ENCODE data around the gene RYR2. TPM values are rescaled to one million over a fixed set of nuclear protein-coding genes. Genes with fewer than 3 reads are reported as not detected.

RYR2 gene
- total and polyA plus RNA-seq, 8 donors, result 0.25 to 33.5 (median 2.5) TPM

GRCh38 chr1:237042892-237043576 is 1.1 kb downstream of the RYR2 start:
- Histone ChIP-seq H3K27me3 (peaks cover 0 to 45% (median 32%) of the 10 kb centered on the region in 3 donors), H3K4me3 (peak overlapping the region; percentile 49 to 63 (median 58)), H3K27ac (peak overlapping the region in 3 of 5 donors; percentile 65 to 89 (median 69)), H3K36me3 (no peaks in the 10 kb centered on the region), H3K4me1 (peaks cover 12 to 40% (median 26%) of the 10 kb centered on the region in 4 donors), H3K9me3 (no peaks in the 10 kb centered on the region)
- intact Hi-C loops (cut with DNase I; ENCODE audit: low total_unique reads), result no loop called here
- 1 to 2% (median 2%) methylated on average over 18 to 55 of the region's 55 CpGs for WGBS, 5 donors
- DNase-seq, result peak in 1 of 2 donors; percentile 47
- TF ChIP-seq, protein P1, sequence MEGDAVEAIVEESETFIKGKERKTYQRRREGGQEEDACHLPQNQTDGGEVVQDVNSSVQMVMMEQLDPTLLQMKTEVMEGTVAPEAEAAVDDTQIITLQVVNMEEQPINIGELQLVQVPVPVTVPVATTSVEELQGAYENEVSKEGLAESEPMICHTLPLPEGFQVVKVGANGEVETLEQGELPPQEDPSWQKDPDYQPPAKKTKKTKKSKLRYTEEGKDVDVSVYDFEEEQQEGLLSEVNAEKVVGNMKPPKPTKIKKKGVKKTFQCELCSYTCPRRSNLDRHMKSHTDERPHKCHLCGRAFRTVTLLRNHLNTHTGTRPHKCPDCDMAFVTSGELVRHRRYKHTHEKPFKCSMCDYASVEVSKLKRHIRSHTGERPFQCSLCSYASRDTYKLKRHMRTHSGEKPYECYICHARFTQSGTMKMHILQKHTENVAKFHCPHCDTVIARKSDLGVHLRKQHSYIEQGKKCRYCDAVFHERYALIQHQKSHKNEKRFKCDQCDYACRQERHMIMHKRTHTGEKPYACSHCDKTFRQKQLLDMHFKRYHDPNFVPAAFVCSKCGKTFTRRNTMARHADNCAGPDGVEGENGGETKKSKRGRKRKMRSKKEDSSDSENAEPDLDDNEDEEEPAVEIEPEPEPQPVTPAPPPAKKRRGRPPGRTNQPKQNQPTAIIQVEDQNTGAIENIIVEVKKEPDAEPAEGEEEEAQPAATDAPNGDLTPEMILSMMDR (IDR thresholded peaks at IDR 0.05), result no peak
- TF ChIP-seq POLR2AphosphoS5 (IDR thresholded peaks at IDR 0.05), result peak in 1 of 3 donors; percentile 39
- TF ChIP-seq POLR2A (IDR thresholded peaks at IDR 0.05), result no peak
- no peak for TF ChIP-seq EP300 (IDR thresholded peaks at IDR 0.05)

GRCh38 chr1:237043846-237044636 is 2.1 kb downstream of the RYR2 start:
- no peak for DNase-seq
- WGBS, 5 donors, result 11 to 22% (median 17%) methylated on average over 14 of the region's 14 CpGs
- H3K4me3 ChIP-seq, result peak overlapping the region in 2 of 4 donors; percentile 58 to 63
- H3K4me1 ChIP-seq, result peaks cover 12 to 40% (median 26%) of the 10 kb centered on the region in 4 donors
- H3K9me3 ChIP-seq, result no peaks in the 10 kb centered on the region
- intact Hi-C loops (cut with DNase I; ENCODE audit: low total_unique reads), result no loop called here
- TF ChIP-seq POLR2A (IDR thresholded peaks at IDR 0.05) (no peak), EP300 (IDR thresholded peaks at IDR 0.05) (no peak), POLR2AphosphoS5 (IDR thresholded peaks at IDR 0.05) (no peak)
- TF ChIP-seq, protein P1 (IDR thresholded peaks at IDR 0.05), result no peak
- peak overlapping the region in 1 of 5 donors; percentile 89 for H3K27ac ChIP-seq
- no peaks in the 10 kb centered on the region for H3K36me3 ChIP-seq
- peaks cover 0 to 45% (median 32%) of the 10 kb centered on the region in 3 donors for H3K27me3 ChIP-seq

GRCh38 chr1:237045278-237046016 is 3.5 kb downstream of the RYR2 start:
- WGBS, 5 donors, result 20 to 35% (median 32%) methylated on average over 3 of the region's 3 CpGs
- DNase-seq, result peak in 1 of 2 donors; percentile 19

More at GRCh38 chr1:237045278-237046016, 3.5 kb downstream of the RYR2 start:
- Histone ChIP-seq H3K9me3 (no peaks in the 10 kb centered on the region), H3K27ac (no peak overlapping the region), H3K36me3 (no peaks in the 10 kb centered on the region), H3K4me3 (no peak overlapping the region), H3K4me1 (peaks cover 12 to 40% (median 26%) of the 10 kb centered on the region in 4 donors), H3K27me3 (peaks cover 0 to 44% (median 32%) of the 10 kb centered on the region in 3 donors)
- no peak for TF ChIP-seq POLR2A (IDR thresholded peaks at IDR 0.05)
- TF ChIP-seq POLR2AphosphoS5 (IDR thresholded peaks at IDR 0.05), result no peak
- TF ChIP-seq, protein P1 (IDR thresholded peaks at IDR 0.05), result no peak
- TF ChIP-seq EP300 (IDR thresholded peaks at IDR 0.05), result no peak
- intact Hi-C loops (cut with DNase I; ENCODE audit: low total_unique reads), result no loop called here
